ENCODE data around the gene BLCAP.

DNA sequence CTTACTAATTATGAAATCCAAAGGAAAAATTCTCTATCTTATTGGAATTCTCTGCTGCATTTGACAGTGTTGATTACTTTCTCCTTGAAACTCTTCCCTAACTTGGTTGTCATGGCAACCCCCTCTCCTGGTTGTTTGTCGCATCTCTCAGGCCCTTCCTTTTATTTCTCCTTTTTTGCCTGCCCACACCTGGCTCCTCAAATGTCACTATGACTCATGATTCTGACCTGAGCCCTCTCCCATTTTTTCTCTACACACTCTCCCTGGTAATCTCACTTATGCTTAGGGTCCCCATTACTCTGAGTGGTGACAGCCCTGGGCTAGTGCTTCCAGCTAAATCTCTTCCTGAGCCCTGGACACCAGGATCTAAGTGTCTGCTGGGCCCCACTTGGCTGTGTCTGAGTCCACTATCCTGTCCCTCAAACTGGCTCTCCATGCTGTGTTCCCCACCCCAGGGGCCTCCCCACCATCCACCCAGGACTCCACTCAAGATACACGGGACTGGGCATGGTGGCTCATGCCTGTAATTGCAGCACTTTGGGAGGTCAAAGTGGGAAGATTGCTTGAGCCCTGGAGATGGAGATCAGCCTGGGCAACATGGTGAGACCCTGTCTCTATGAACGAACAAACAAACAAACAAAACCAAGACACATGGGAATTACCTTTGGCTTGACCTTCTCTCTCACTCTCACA is 23.1 kb downstream of the BLCAP start:
- TF ChIP-seq, protein P1, sequence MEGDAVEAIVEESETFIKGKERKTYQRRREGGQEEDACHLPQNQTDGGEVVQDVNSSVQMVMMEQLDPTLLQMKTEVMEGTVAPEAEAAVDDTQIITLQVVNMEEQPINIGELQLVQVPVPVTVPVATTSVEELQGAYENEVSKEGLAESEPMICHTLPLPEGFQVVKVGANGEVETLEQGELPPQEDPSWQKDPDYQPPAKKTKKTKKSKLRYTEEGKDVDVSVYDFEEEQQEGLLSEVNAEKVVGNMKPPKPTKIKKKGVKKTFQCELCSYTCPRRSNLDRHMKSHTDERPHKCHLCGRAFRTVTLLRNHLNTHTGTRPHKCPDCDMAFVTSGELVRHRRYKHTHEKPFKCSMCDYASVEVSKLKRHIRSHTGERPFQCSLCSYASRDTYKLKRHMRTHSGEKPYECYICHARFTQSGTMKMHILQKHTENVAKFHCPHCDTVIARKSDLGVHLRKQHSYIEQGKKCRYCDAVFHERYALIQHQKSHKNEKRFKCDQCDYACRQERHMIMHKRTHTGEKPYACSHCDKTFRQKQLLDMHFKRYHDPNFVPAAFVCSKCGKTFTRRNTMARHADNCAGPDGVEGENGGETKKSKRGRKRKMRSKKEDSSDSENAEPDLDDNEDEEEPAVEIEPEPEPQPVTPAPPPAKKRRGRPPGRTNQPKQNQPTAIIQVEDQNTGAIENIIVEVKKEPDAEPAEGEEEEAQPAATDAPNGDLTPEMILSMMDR (IDR thresholded peaks at IDR 0.05) = no peak
- no peak for TF ChIP-seq POLR2A (IDR thresholded peaks at IDR 0.05)
